ENCODE data around the gene ADGRB2.
"Not testable (repeated sequence)": the region's sequence is repeated elsewhere in the genome, so short reads cannot be mapped to it uniquely, and the experiment has no call there.

The ADGRB2 gene

DNA sequence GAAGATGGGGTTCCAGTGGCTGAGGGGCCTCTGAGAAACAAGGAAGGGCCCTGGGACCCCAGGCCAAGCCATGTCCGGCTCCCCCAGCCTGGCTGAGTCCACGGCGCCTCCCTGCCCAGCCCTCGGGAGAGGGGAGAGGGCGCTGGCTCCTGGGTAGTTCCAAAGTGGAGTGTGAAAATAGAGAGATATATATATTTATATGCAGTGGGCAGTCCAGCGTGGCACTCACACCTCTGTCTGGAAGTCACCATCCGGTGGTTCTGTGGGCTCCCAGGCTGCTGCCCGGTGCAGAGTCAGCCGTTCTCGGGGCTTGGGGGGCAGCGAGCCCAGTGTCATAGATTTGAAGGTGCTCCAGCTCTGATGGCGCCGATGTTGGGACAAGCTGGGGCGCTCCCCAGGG lies 36.9 kb downstream of the ADGRB2 start:
- in situ Hi-C loops (cut with MboI; ENCODE audit: low sequenced_read_pairs) = no loop called here

DNA sequence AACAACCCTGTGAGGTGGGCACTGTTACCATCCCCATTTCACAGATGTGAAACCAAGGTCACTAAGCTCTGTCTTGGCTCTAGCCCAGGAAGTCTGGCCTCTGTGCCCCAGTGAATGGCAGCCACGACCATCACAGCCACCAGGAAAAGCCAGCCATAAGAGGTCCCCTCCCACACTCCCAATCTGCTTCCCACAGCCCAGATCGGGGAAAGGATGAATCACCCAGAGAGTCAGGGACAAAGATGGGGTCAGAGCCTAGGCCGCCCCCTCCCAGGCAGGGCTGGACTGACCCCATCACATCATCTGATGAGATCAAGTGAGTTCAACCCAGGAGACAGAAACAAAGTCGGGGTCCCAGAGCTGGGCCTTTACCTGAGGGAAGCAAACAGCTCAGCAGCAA lies 37.4 kb downstream of the ADGRB2 start:
- in situ Hi-C loops (cut with MboI; ENCODE audit: low sequenced_read_pairs) = no loop called here

DNA sequence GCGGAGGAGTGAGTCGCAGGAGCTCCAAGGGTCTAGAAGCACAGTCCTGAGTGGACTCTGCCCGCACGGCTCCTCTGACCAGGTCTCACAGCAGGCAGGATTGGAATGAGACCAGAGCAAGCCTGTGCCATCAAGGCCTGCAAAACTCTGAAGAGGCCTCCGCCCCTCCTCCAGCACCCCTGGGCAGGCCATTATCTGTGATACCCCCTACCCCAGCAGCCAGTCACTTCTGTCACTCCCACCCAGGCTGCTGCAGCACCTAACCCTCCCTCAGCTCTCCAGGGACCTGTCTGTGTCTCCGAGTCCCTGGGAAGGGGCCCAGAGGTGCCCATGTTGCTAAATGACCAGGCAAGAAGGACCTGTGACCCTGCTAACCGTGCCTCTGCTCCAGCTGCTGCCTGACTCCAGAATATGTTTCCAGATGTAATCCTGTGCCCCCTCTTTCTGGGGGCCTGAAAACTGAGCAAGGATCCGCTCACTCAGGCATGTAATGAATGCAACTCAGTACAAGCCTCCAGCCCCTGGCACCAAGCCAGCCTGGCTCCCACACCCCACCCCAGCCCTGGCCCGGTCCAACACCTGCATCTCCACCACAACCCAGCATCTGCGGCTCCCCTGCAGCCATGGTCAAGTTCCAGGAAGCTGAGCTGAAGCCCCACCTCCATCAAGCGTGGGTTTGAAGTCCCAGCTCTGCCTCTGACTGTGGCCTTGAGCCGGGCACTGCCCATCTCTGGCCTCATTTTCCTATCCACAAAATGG lies 38.2 kb downstream of the ADGRB2 start:
- in situ Hi-C loops (cut with MboI; ENCODE audit: low sequenced_read_pairs) = no loop called here

DNA sequence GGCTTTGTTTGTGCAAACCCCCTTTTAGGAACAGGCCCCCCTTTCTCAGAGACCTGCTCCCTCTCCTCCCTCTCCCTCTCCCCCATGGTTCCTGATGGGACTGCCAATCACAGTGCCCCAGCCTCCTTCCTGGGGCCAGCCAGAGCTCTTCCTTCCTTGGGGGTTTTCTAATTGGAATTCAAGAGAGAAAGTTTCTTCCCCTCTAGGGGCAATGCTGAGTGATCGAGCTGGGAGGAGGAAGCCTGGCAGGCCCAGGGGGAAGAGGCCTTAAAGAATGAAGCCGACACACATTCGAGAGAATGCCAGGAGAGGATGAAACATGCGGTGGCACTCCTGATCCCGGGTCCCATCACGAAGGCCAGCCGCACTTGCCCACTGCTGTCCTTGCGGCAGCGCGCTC lies 39.0 kb downstream of the ADGRB2 start:
- in situ Hi-C loops (cut with MboI; ENCODE audit: low sequenced_read_pairs) = no loop called here

DNA sequence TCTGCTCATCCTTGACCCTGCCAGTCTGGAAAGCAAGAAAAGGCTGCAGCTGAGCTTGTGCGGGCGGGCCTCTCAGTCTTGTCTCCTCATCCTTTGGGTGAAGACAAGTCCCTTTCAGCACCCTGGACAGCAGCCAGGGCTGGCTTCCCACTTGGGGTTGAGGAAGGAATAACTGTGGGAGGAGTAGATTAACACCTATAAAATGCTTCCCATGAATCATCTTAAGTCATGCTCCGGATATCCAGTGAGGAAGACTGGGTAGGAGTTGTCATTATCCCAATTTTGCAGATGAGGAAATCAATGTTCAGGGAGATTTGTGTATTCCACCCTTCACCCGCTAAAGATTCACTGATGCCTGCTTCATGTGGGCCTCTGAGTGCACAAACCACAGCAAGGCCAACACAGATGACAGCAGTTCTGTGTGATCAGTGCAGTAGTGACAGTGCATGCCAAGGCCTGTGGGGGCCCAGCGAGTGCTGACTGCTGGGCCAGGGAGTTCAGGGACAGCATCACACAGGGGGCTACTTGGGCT lies 40.2 kb downstream of the ADGRB2 start:
- in situ Hi-C loops (cut with MboI; ENCODE audit: low sequenced_read_pairs) = no loop called here

DNA sequence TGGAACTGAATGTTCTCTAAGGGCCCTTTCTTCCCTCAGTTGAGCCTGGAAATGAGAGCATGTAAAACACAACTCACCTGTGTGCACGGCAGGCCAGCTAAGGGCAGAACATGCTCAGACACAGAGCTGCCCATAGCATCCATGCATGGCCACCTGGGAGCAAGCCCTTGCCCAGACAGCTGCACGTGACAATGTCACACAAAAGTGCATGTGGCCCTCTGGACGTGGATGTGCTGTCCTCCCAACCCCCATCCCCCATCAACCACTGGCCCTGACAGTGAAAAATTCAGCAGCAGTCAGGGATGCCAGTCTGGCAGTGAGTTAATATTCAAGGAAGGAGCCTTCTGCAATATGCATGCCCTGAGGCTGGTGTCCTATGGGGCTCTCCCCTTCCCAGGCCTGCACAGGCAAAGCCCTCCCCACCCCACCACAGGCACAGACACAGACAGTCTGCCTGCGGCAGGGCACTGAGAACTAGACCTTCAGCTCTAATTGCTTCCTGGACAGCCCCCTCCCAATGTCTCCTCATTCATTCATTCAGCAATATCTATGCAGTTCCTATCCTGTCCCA lies 45.7 kb downstream of the ADGRB2 start:
- in situ Hi-C loops (cut with MboI; ENCODE audit: low sequenced_read_pairs) = no loop called here

DNA sequence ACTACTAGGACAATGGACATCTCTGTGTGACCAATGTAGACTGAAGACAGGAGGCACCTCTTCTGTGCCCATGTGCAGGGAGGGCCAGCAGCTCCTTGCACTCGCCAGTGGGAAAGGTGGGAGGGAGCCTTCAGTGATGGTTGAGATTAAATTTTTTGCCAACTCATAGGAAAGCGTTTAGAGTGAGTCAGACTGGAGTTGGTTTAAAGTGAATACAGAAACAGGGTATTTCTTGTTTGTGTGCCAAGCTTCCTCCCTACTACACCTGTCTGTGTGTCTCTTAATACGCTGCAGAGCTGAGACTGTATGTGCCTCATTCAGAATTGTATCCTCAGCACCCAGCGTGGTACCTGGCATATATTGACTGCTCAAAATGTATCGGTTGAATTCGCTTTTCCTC lies 46.8 kb downstream of the ADGRB2 start:
- in situ Hi-C loops (cut with MboI; ENCODE audit: low sequenced_read_pairs) = no loop called here

DNA sequence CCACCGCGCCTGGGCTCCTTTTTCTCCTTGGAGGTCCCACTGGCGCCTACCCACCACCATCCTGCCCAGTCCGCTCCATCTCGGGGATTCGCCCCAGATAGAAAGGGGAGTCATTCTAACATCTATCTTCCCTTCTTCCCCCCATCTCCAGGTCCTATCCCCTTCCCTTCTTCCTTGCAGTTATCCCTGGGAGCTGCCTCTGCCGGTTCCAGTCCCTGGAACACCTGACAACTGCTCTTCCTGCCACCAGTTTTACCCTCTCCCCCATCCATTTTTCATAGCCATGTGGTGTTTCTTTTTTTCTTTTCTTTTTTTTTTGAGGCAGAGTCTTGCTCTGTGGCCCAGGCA lies 48.3 kb downstream of the ADGRB2 start:
- in situ Hi-C loops (cut with MboI; ENCODE audit: low sequenced_read_pairs) = no loop called here

DNA sequence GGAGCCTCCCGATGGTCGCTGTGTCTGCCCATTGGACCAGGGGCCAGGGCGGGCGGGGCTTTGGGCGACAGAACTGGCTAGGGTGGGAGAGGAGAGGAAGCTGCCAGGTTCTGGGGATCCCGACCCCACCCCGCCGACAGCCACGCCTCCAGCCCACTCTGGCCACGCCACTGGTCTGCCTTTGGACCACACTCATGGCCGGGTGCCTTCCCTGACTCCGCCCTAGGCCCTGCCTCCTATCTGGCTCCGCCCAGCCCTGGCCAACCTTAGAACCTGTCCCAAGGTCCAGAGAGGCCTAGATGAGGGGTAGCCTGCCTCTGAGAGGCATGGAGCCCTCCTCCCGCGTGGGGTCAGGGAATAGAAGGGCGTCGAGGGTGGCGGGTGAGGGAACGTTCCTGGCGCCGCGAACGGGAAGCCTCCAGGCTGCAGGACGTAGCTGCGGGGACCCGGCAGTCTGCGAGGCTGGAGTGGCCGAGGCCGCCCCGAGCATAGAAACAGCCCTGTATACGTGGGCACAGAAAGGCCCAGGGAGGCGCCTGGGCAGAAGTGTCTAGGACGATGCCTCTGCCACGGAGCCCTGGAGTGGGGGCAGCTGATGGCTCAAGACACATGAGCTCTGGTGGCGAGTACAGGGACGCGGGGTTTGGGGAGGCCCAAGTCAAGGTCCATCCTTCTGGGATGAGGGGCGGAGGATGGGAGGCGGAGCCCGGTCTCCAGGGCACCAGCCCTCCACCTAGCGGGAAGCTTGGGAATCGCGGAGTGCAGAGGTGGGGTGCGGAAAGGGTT lies 48.9 kb downstream of the ADGRB2 start:
- in situ Hi-C loops (cut with MboI; ENCODE audit: low sequenced_read_pairs) = no loop called here

DNA sequence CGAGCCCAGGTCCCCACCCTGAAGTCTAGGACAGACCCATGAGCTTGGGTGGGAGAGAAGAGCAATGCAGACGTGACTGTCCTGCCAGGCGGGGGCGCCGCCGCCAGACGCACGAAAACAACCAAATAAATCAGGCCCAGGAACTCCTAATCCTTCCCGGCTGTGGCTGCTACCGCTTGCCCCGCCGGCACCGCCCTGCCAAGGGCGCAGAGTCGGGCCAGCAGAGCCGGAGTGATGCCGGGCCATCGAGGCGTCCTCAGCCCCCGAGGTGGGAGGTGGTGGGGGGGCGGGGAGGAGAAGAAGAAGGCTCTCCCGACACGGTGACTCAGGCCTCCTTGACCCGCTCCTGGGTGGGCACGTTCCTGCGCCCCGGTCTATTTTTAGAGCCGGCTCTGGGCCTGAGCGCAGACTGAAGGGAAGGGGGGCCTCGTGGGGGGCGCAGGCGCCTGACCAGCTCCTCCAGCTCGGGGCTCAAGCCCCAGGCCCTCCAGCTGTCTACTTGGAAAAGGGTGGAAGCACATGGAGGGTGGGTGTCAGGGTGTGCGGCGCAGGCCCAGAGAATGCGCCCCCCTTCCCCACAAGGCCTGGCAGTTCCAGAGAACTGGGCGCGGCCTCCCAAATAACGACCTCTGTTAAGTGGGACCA lies 49.6 kb downstream of the ADGRB2 start:
- in situ Hi-C loops (cut with MboI; ENCODE audit: low sequenced_read_pairs) = no loop called here

DNA sequence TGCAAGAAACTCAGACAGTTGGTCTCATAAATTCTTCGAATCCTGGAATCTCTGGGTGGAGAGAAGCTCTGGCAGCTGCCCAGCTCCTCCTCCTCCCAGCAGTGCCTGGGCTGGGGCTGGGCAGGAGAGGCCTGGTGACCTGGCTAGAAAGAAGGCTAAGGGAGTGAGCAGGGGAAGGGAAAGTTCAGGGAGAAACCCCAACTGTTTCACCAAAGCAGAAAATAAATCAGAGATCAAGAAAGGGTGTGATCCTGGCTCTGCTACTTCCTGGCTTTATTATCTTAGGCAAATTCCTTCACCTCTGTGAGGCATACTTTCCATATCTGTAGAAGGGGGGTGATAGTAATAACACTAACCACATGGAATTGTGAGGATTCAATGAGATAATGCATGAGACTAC lies 51.5 kb downstream of the ADGRB2 start:
- in situ Hi-C loops (cut with MboI; ENCODE audit: low sequenced_read_pairs) = no loop called here

DNA sequence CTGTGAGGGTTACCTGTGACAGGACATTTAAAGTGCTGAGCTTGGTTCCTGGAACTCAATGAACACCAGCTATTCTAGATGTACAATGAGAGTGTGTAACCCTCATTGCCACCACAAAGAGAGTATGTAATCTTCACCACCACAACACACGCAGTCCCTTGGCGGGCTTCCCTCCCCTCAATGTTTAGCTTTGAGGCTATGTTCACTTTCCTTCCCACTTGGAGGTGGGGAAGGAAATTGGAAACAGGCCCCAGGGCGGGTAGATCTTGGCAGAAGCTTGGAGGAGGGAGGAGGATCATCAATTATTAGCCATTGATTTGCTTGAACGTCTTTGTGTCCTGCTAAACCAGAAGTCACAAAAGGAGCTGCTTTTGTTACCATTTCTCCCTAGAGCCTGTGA lies 52.1 kb downstream of the ADGRB2 start:
- in situ Hi-C loops (cut with MboI; ENCODE audit: low sequenced_read_pairs) = no loop called here

DNA sequence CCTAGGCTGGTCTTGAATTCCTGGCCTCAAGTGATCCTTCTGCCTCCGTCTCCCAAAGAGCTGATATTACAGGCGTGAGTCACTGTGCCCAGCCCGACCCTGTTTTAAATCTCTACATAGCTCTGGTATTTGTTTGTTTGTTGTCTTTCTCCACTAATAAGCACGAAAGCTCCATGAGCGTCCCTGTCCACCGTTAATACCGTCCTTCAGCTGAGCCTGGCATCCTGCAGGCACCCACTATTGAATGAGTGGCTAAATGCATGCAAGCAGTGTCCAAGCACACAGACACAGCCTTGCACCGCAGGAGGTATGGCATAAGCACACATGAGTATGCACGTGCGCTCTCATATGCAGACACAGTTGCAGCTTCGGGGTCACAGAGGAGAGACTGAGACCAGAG lies 55.8 kb downstream of the ADGRB2 start:
- in situ Hi-C loops (cut with MboI; ENCODE audit: low sequenced_read_pairs) = no loop called here

DNA sequence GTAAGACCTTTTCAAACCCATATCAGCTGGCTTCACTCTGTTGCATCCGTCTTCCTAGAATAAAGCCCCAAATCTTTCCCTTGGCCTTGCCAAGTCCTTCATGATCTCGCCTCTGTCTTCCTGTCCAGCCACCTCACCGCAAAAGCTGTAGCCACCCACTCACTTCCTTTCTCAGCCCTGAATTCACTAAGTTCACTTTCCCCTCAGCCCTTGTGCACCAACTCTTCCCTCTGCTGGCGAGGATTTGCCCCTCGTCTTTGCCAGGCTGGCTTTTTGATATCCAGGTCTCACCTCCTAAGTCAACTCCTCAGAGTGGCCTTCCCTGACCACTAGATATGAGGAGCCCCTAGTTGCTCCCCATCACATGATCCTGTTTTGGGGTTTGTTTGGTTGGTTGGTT lies 56.4 kb downstream of the ADGRB2 start:
- in situ Hi-C loops (cut with MboI; ENCODE audit: low sequenced_read_pairs) = no loop called here

DNA sequence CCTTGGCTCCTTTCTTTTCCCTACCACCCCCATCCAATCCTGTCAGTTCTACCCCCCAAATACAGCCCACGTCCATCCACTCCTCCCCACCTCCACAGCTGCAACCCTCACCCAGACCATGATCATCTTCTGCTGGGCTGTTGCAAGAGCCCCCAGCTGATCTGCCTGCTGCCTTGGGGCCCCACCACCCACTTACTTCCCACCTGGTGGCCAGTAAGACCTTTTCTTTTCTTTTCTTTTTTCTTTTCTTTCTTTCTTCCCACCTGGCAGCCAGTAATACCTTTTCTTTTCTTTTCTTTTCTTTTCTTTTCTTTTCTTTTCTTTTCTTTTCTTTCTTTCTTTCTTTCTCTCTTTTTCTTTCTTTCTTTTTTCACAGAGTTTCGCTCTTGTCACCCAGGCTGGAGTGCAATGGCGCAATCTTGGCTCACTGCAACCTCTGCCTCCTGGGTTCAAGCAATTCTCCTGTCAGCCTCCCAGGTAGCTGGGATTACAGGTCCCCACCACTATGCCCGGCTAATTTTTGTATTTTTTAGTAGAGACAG lies 57.0 kb downstream of the ADGRB2 start:
- in situ Hi-C loops (cut with MboI; ENCODE audit: low sequenced_read_pairs) = not testable (repeated sequence)

DNA sequence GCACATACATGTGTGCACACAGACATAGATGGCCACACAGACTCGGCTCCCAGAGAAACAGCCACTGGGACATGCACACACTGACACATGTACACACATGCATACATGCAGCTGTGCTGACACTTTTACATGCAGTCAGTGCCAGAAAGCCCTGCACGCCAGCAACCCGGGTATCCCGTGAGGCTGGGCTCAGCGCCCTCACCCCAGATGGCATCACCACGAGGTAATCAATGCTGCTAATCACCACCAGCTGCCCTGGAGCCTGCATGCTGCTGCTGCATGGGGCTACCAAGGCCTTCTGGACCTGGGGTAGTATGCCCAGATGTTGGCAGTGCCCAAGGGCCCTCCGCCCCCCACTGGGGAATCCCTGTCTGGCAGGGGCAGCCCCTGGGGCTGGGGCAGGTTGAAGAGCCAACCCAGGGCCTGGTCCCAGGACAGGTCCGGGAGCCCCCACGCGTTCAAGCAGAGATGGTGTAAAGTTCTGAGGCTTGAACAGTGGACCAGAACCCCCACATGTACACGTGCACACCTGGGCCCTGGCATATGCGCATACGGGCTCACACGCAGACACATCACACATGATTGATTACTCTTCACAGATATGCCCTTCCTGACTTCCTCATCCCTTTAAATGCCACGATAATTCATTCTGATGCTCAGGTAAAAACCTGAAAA lies 57.6 kb downstream of the ADGRB2 start:
- in situ Hi-C loops (cut with MboI; ENCODE audit: low sequenced_read_pairs) = no loop called here

DNA sequence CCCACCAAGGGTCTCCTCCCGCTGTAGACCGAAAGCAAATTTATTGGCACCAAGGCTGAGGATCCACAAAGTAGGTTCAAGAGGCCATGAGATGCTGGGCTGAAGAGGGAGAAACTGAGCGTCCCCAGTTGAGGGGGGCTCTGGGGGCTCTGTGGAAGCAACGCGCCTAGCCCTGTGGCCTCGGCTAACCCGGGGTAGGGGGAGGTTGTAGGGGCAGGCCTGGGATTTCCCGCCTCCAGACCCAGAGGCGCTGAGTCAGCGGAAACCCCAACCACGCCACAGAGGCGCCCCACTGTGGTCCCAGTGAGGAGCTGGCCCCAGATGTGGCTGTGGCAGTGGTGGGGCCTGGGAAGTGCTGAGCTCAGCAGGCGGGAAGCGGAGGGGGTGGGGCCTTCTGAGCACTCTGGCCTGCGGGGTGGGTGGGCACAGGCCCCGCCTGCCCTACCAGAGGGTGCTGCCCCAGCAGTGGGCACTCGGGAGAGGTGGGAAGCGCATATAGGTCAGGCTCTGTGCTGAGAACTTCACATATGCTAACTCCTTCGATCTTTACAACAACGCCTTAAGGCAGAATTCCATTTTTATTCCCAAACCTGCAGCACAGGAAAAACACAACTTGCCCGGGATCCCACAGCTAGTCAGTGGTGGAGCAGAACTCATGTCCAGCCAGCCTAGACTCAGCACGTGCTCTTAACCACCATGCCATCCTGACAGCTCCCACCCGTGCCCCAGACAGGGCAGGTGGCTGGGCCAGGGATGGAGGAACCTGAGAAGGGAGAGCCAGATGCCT lies 58.9 kb downstream of the ADGRB2 start:
- in situ Hi-C loops (cut with MboI; ENCODE audit: low sequenced_read_pairs) = no loop called here

DNA sequence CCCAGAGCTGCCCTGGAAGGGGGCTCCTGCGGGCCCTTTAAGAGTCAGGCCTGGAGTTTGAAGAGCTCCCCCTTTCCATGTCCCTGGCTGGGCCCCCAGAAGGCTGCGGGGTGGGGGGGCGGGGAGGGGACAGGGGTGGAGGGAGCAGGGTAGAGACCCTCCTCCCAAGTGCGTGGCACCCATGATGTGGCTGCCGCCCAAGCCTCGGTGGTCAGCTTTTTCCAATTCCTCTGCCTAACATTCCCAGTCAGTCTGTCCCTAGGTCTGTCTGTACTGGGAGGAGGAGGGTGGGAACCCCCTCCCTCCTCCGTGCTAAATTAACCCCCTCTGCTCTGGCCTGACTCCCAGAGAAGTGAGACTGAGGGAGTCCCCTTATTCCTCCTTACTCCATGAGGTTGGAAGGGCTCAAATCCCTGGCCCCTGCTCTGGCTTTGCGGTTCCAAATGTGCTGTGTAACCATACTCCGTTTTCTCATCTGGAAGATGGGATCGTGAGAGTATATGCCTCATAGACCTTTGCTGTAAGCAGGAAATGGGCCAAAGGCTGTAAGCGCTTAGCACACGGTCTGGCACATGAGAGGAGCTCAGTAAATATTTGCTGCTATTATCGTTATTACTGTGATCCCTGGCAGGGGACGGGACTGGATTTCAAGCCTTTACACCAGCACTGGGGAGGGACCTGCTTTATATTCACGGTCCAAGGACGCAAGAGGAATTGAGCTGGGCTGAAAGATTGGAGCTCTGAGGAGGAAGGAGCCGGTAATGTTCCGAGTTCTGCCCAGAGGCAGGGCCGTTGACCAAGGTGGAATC lies 59.7 kb downstream of the ADGRB2 start:
- in situ Hi-C loops (cut with MboI; ENCODE audit: low sequenced_read_pairs) = no loop called here
